GM19455 (cell line): ENCODE measurements around the gene CNTN1.

Experiments used
- ATAC-seq: cut with Tn5 transposase; IDR thresholded peaks from one replicate; pipeline ENCODE4 v1.9.1; 2021; ENCODE audit not compliant: unreplicated experiment

CNTN1 gene

DNA sequence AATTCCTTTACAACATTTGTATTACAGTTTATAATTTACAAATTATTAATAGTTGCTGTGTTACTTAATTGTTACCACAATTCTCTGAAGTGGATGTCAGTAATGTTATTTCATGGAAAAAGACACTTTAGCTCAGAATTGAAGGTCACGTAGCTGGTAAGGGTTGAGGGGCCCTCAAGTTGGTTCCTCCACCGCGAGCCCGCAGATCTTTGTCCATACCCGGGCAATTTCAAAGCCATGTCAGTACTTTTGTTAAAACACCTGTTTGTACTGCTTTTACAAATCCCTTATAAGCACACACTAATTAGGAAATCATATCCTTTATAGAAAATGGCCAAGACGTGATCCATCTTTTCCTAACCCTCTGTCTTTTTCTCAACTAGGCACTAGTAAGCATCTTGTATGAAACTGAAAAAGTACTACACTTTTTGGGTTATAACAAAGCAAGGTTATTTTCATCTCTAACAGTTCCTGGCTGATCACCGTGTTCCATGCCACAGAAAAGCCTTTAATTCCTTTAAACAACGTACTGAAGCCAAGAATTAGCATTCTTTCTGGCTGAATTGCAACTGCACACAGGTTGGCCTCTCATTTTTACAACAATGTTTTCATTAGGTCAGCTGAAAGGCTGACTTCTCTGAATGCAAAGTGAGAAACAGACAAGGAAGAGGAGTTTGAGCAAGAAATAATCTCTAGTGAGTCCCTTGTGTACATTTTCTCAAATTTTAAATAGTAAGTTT is 76.1 kb downstream of the CNTN1 start:
- no peak for ATAC-seq

GRCh38 chr12:40769846-40770245 is 77.6 kb downstream of the CNTN1 start:
- ATAC-seq, result no peak

GRCh38 chr12:40770781-40771180 is 78.5 kb downstream of the CNTN1 start:
- ATAC-seq, result no peak

DNA sequence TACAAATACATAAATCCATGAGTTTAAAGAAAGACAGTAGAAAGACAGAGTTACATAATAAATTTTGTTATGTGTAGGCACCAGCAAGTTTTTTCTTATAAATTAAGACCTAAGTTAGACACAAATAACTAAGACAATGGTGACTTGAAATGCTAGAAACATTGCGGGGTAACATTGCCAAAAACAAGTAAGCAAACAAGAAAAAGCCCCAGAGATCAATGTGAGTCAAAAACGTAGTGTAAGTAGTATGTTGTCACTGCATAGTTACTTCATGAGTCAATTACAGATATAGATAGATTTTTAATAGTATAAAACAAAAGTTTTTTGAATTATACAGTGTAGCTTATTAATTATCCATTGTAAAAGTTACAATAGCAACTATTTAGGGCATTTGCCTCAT is 83.4 kb downstream of the CNTN1 start:
- ATAC-seq, result no peak

- no peak for ATAC-seq
Measured at GRCh38 chr12:40784102-40784501, 91.9 kb downstream of the CNTN1 start.

- no peak for ATAC-seq
Measured at GRCh38 chr12:40788276-40788675, 96.0 kb downstream of the CNTN1 start.

DNA sequence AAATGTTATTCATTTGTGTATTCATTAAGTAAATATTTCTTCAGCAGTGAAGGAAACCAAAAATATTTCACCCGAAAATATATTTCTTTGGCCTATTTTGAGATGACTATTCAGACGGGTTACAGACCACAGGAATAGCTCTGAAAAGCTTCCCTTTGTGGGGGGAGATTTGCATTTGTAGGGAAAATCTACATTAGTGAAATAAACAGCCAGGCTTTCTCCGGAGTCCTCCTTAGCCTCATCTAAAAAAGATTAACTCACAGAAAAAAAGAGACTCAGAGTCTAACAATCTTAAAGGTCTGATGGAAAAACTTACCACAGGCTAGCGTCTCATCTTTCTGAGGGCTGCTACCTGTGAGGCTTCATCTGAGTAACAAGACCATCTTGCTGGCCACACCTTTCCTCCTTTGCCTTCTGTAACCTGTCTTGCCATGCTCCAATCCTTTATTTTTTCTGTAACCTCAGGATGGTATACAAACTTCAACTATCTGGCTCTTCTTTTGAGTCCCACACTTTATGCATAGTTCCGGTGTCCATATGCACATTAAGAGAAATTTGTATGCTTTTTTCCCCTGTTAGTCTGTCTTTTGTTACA is 100.7 kb downstream of the CNTN1 start:
- ATAC-seq, result no peak

DNA sequence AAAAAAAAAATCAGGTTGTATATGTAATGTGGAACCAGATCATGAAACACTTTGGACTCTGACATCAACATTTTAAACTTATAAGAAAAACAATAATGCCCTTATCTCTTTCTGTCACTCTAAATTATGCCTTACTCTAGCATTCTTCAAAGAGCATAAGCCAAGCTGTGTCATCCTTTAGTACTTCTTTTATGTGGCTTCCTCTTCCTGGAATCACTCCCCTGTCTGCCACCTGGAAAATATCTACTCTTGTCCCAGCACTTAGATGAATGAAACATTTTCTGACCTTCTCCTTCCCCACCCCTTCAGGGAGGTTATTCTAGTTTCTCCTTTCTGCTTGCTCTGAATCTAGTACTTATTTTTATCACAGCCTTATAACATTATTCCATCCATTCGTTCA is 101.2 kb downstream of the CNTN1 start:
- ATAC-seq, result no peak

DNA sequence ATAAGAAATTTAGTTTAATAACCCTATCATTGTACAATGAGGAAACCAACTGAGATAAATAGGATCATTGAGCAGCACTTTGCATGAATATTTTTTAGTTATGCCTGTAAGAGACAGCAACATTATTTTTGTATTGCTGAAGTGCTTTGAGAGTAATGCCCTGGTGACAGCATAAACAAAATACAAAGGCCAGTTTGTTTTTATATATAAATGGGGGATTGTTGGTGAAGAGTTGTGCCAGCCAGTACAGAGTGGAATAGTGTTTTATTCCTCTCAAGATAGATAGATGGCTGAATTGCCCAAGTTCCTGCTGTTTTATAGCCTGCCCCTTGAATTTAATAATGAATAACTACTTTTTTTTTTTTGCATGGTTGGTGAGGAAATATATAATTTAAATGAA is 101.8 kb downstream of the CNTN1 start:
- no peak for ATAC-seq

DNA sequence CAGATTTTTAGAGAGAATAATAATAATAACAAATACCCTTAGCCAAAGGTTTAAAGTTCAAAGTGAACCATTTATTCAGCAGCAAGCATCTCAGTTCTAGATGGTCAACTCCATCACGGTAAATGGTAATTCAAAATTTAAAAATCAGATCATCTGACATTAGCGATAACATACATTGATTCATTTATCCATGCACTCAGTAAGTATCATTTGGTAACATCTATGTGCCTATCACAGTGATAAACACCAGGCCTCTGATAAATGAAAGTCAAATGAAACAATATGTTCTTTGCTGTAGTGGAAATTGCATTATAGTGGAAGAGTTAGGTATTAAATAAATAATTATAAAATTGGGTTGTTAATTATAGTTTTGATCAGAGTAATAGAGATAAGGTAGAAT is 108.8 kb downstream of the CNTN1 start:
- no peak for ATAC-seq

GRCh38 chr12:40801861-40802260 is 109.6 kb downstream of the CNTN1 start:
- no peak for ATAC-seq

DNA sequence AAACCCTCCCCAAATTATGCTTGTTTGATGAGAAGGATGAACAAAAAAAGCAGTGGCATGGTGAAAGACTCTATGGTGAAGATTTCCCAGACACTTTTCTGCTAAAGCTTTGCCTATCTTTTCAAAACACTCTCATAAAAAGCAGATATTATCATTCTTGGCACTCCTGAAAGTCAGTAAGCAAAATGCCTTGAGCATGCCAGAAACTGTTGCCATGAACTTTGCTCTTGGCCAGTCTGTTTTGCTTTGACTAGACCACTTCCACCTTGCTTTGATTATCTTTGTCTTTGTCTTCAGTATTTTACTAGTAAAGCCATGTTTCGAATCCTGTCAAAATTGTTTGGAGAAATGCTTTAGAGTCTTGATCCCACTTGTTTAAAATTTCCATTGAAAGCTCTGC is 110.4 kb downstream of the CNTN1 start:
- no peak for ATAC-seq

DNA sequence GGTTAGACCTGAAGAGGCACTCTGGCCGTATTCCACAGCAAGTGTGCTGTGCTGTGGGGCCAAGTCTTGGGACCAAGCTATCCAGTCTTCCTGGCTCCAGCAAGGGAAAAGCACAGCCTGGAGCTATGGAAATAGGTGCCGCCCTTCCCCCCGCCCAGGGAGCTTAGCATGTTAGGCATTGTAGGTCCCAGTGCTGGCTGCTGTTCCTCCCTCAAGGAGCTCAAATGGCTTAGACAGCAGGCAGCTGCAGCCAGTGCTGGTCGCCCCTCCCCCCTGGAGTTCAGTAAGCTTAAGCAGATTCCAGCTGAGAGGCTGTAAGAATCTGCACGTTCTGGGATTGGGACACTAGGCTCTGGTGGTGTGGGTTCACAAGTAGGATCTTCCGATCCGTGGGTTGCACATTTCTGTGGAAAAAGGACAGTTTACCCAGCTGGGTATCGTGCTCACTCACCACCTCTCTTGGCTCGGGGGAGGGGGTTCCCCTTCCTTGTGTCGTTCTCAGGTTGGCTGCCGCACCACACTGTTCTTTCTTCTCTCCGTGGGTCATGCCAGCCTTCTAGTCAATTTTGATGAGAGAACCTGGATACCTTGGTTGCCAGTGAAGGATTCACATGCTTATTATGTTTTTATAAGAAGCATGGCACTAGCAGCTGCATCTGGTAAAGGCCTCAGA is 127.3 kb downstream of the CNTN1 start:
- ATAC-seq, result no peak

DNA sequence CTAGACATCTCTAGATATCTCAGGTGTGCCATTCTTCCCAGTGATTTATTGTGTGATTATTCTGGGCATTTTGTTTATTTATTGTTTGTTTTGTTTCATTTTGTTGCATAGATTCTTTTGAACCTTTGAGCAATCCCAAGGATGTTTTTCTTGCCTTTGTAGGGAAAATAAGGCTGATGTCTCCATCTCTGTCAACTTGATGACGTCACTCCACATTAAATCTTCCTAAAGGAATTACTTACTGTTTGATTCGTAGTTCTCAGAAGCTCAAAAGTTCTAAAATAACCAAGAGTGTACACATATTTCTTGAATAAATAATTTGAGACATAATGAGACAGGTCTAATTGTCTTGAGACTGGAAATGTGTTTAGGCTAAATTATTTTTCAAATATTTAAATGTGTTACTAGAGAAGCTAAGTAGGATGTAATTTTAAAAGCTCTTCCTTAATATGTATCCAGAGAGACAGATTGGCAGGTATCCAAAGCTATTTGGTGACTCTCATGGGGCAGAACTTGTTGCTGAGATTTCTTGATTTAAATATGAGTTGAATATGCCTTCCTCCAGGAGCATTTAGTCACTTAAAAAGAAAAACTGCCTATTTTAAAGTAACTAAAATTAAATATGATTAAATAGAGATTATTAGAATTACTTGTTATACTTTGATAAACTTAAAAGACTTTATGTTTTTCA is 128.7 kb downstream of the CNTN1 start:
- ATAC-seq, result no peak

- no peak for ATAC-seq
Measured at GRCh38 chr12:40825156-40825555, 132.9 kb downstream of the CNTN1 start.

GRCh38 chr12:40827683-40828592 is 135.7 kb downstream of the CNTN1 start:
- no peak for ATAC-seq

DNA sequence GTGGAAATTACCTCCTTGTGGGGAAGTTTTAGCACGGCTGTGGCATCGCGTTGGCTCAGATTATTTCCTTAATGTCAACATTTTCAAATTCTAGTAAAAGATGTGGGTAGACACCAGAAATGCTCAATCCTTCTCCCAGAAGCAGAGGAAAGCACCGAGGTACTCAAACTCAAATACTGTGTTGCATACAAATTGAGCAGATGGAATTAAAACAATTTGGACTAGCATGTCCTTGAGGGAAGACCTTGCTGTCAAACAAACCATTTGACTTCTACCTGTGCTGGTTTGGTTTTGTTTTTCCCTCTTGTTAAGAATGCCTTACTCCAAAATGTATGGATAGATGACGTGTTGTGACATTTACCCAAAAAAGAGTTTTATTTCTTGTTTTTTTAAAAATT is 136.4 kb downstream of the CNTN1 start:
- no peak for ATAC-seq

DNA sequence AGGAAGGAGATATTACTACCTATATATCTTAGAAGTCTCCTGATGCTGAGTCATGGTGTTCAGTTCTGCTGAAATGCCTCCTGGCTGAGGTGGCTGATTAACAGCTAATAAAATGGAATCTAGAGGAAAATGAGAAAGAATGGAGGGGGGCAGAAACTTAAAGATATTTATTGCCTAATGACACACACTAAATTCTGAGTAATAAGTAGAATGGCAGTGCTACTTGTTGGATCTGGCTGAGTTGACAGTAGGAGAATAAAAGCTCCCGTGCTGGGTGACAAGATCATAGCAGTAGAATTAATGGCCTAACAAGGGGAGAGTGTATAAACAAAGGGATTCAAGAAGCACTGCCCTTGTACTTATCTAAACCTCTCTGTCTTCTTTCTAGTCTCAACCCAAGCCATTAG is 137.5 kb downstream of the CNTN1 start:
- no peak for ATAC-seq

- ATAC-seq, result no peak
Measured at GRCh38 chr12:40831916-40832315, 139.7 kb downstream of the CNTN1 start.

DNA sequence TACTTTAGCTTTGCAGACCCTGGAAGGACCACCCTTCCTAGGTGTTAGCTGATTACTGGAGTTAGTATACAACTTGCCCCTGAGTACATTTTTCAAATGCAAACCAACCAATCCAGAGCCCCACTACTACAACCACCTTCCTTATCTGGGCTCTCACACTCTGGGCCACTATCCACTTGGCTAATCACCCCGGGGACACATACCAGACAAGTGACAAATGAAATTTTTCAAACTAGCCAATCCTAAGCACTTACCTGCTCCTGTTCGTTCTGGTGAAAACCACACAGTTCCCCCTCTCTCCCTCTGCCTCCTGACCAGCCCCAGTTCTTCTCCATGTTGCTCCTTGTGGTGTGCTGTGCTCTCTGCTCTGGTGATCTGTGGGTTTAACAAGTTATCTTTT is 140.4 kb downstream of the CNTN1 start:
- ATAC-seq, result no peak

DNA sequence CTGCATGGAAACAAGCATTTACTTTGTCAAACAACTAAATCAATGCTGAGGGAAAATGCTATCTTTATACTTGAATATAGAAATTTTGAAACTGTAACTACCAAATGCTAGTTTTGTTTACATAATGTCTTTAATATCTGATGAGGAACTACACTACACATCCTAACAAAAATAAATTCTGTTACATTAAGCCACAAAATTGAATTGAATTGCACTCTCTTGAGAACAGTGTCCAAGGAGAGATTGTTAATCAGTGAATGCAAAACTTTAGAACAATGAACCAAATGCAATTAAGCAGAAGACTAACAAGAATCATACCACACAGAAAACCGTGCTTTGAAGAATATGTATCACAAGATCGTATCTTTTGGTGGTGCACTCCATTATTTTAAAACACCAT is 141.6 kb downstream of the CNTN1 start:
- no peak for ATAC-seq
